Dendritic cell treated with granulocyte-macrophage colony-stimulating factor and Interleukin-4, amounts not matched to agents 40 ng/mL and 50 ng/mL, for 4 days (primary cell): ENCODE measurements around the gene NELL2.
"Not testable (repeated sequence)": the region's sequence is repeated elsewhere in the genome, so short reads cannot be mapped to it uniquely, and the experiment has no call there.

ENCODE experiments used
- H3K27ac Mint-ChIP-seq: one replicate; pipeline ENCODE4 v1.8.0; 2022; ENCODE audit warnings: mild to moderate bottlenecking, mixed read lengths
- H3K27me3 Mint-ChIP-seq: one replicate; pipeline ENCODE4 v1.8.0; 2022; ENCODE audit warnings: mild to moderate bottlenecking, mixed read lengths
- H3K36me3 Mint-ChIP-seq: one replicate; pipeline ENCODE4 v1.8.0; 2022; ENCODE audit warnings: low read depth, mixed read lengths
- H3K4me1 Mint-ChIP-seq: one replicate; pipeline ENCODE4 v1.8.0; 2022; ENCODE audit warnings: low read depth, mixed read lengths
- H3K4me3 Mint-ChIP-seq: one replicate; pipeline ENCODE4 v1.8.0; 2022; ENCODE audit warnings: mild to moderate bottlenecking, moderate library complexity, mixed read lengths
- H3K9me3 Mint-ChIP-seq: one replicate; pipeline ENCODE4 v1.8.0; 2022; ENCODE audit warnings: mixed read lengths
- intact Hi-C: fragments of 100-400 bp; cut with micrococcal nuclease; formaldehyde crosslinking; loops from one replicate; pipeline ENCODE4 v1.15.0; 2022

The NELL2 gene

GRCh38 chr12:44780221-44780790 lies 95.8 kb downstream of the NELL2 start:
- intact Hi-C loops, result no loop called here
- H3K27ac Mint-ChIP-seq, result no peak overlapping the region

DNA sequence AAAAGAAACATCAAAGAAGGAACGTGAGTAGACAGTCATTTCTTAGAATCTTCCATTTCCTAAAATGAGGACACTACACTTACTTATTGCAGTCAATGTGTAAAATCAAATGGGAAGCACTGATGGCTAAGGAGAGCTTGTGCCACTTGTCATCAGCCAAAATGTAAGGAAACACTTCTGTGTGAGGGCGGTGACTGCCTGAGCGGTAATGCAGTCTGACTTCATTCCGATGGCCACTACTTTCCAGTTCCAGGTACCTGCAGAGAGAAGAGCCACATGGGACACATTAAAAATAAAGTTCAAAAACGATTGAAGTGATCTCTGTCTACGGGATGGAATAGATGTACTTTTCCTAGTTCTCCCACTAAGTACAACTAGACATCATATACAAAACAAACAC lies 96.3 kb downstream of the NELL2 start:
- Mint-ChIP-seq H3K4me1 (no peaks in the 10 kb centered on the region), H3K36me3 (no peaks in the 10 kb centered on the region), H3K4me3 (no peak overlapping the region), H3K27me3 (no peaks in the 10 kb centered on the region), H3K9me3 (no peaks in the 10 kb centered on the region), H3K27ac (no peak overlapping the region)
- intact Hi-C loops, result no loop called here

More at GRCh38 chr12:44780221-44780790, 95.8 kb downstream of the NELL2 start:
- H3K36me3 Mint-ChIP-seq, result no peaks in the 10 kb centered on the region
- no peaks in the 10 kb centered on the region for H3K27me3 Mint-ChIP-seq
- no peaks in the 10 kb centered on the region for H3K9me3 Mint-ChIP-seq
- H3K4me1 Mint-ChIP-seq, result no peaks in the 10 kb centered on the region
- no peak overlapping the region for H3K4me3 Mint-ChIP-seq

DNA sequence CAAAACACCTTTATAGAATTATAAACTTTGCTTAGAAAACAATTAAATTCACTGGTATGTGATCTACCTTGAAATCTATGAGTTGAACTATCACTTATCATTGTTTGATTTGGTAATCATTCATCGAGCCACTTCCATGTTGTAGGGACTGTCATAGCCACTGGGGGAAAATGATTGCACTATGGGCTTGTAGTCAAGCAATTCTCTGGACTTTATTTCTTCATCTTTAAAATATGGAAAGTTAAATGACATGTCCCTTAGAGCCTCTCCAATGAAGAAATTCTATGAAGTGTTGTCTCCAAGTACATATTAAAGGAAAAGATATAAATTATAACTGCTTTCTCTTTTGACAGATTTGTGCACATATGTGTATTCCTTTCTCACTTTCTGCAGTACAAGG lies 97.3 kb downstream of the NELL2 start:
- Mint-ChIP-seq H3K9me3 (no peaks in the 10 kb centered on the region), H3K36me3 (no peaks in the 10 kb centered on the region), H3K27ac (no peak overlapping the region), H3K4me3 (no peak overlapping the region), H3K4me1 (no peaks in the 10 kb centered on the region), H3K27me3 (no peaks in the 10 kb centered on the region)
- intact Hi-C loops, result no loop called here

- Mint-ChIP-seq H3K9me3 (no peaks in the 10 kb centered on the region), H3K27me3 (no peaks in the 10 kb centered on the region), H3K36me3 (no peaks in the 10 kb centered on the region), H3K4me3 (no peak overlapping the region), H3K4me1 (no peaks in the 10 kb centered on the region), H3K27ac (no peak overlapping the region)
- intact Hi-C loops, result no loop called here
These were observed 99.1 kb downstream of the NELL2 start for GRCh38 chr12:44777044-44777443.

- H3K4me1 Mint-ChIP-seq, result no peaks in the 10 kb centered on the region
- H3K4me3 Mint-ChIP-seq, result no peak overlapping the region
- H3K27ac Mint-ChIP-seq, result no peak overlapping the region
- no peaks in the 10 kb centered on the region for H3K9me3 Mint-ChIP-seq
- intact Hi-C loops, result no loop called here
- no peaks in the 10 kb centered on the region for H3K36me3 Mint-ChIP-seq
- no peaks in the 10 kb centered on the region for H3K27me3 Mint-ChIP-seq
These were observed 100.2 kb downstream of the NELL2 start for GRCh38 chr12:44775901-44776300.

GRCh38 chr12:44774815-44775411 lies 101.2 kb downstream of the NELL2 start:
- H3K27ac Mint-ChIP-seq, result no peak overlapping the region
- H3K36me3 Mint-ChIP-seq, result no peaks in the 10 kb centered on the region
- no peaks in the 10 kb centered on the region for H3K4me1 Mint-ChIP-seq
- no peaks in the 10 kb centered on the region for H3K9me3 Mint-ChIP-seq
- intact Hi-C loops, result no loop called here
- H3K4me3 Mint-ChIP-seq, result no peak overlapping the region
- no peaks in the 10 kb centered on the region for H3K27me3 Mint-ChIP-seq

DNA sequence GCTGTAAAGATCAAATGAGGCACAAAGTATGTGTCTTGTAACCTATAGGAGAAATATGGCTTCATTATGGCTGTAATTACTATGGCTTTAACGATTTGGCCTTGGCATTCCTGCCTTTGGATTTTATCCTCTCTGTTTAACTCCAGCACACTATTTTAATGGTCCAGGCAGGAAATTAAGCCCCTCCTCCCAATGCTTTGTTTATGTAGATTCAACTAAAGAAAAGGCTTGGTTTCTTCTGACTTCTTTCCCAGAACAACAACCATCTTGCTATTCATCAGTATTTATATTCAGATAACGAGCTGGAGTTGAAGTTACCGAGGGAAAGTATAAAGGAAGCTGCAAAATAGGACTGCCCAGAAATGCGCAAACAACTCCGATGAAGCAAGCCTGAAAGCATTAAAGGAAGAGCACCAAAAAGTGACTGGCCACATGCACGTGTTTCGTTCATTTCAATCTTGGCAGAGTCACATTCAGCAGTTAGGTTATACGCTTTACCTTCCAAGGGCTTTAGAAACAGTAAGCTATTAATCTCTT lies 104.6 kb downstream of the NELL2 start:
- no peaks in the 10 kb centered on the region for H3K4me1 Mint-ChIP-seq
- no peaks in the 10 kb centered on the region for H3K9me3 Mint-ChIP-seq
- H3K36me3 Mint-ChIP-seq, result no peaks in the 10 kb centered on the region
- no peak overlapping the region for H3K27ac Mint-ChIP-seq
- H3K27me3 Mint-ChIP-seq, result no peaks in the 10 kb centered on the region
- H3K4me3 Mint-ChIP-seq, result no peak overlapping the region
- intact Hi-C loops, result no loop called here

GRCh38 chr12:44765796-44766195 lies 110.3 kb downstream of the NELL2 start:
- Mint-ChIP-seq H3K4me1 (no peaks in the 10 kb centered on the region), H3K27me3 (no peaks in the 10 kb centered on the region), H3K36me3 (no peaks in the 10 kb centered on the region), H3K9me3 (no peaks in the 10 kb centered on the region), H3K4me3 (no peak overlapping the region), H3K27ac (no peak overlapping the region)
- intact Hi-C loops, result no loop called here

DNA sequence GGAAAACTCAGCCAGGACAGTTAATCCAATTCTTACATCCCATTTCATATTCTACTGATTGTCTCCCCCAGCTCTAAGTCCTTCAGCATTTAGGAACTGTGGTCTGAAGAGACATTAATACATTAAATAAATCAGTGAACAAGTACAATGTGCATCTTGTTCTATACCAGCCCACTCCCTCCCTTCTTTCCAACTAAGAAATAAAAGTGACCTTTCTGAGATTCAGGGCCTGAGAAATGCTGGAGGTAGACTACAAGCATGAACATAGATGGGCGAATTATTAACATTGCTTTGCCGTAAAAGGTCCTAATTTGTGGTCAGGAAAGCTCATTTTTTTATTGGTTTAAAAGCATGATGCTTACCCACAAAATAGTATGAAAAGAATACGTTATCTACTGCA lies 113.1 kb downstream of the NELL2 start:
- H3K9me3 Mint-ChIP-seq, result no peaks in the 10 kb centered on the region
- H3K36me3 Mint-ChIP-seq, result no peaks in the 10 kb centered on the region
- intact Hi-C loops, result no loop called here
- no peak overlapping the region for H3K27ac Mint-ChIP-seq
- no peaks in the 10 kb centered on the region for H3K27me3 Mint-ChIP-seq
- no peaks in the 10 kb centered on the region for H3K4me1 Mint-ChIP-seq
- no peak overlapping the region for H3K4me3 Mint-ChIP-seq

DNA sequence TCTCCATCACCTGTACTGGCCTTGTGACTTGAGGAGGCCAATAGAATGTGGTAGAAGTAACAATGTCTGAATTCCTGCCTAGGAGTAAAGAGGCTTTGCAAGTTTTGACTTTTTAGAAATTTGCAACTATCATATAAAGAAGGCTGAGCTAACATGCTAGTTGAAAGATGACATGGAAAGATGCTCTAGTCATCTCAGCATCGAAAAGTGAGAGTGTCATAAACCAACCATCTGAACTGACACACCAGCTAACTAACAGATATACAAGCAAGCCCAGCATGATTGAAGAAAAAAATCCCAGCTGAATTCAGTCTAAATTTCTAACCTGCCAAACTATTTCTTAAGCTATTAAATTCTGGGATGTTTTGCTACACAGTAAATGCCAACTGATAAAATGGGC lies 116.8 kb downstream of the NELL2 start:
- Mint-ChIP-seq H3K4me3 (no peak overlapping the region), H3K4me1 (no peaks in the 10 kb centered on the region), H3K27ac (no peak overlapping the region), H3K36me3 (no peaks in the 10 kb centered on the region), H3K9me3 (no peaks in the 10 kb centered on the region), H3K27me3 (no peaks in the 10 kb centered on the region)
- intact Hi-C loops, result no loop called here

GRCh38 chr12:44750468-44750867 lies 125.6 kb downstream of the NELL2 start:
- no peak overlapping the region for H3K4me3 Mint-ChIP-seq
- H3K4me1 Mint-ChIP-seq, result no peaks in the 10 kb centered on the region
- no peak overlapping the region for H3K27ac Mint-ChIP-seq
- no peaks in the 10 kb centered on the region for H3K9me3 Mint-ChIP-seq
- H3K27me3 Mint-ChIP-seq, result no peaks in the 10 kb centered on the region
- no peaks in the 10 kb centered on the region for H3K36me3 Mint-ChIP-seq
- intact Hi-C loops, result no loop called here

DNA sequence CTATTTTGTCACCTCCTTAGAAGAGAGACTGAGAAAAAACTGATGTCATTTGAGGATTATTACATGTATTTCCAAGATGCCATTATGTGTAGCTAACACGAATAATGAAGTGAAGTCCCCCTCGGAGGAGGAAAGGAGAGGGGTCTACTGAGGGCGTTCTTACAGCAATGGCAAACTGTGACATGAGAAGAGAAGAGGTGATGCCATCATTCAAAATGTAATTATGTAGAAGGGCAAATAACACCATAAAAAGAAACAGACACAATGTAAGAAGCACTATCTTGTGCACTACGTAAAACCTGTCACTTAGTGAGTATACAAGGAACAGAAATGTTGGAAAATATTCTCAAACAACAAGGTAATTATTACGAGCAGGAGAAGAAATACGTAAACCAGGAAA lies 126.5 kb downstream of the NELL2 start:
- Mint-ChIP-seq H3K27me3 (no peaks in the 10 kb centered on the region), H3K27ac (no peak overlapping the region), H3K4me3 (no peak overlapping the region), H3K9me3 (no peaks in the 10 kb centered on the region), H3K36me3 (no peaks in the 10 kb centered on the region), H3K4me1 (no peaks in the 10 kb centered on the region)
- intact Hi-C loops, result no loop called here

GRCh38 chr12:44748950-44749468 lies 127.1 kb downstream of the NELL2 start:
- Mint-ChIP-seq H3K4me3 (no peak overlapping the region), H3K27ac (no peak overlapping the region), H3K4me1 (no peaks in the 10 kb centered on the region), H3K27me3 (no peaks in the 10 kb centered on the region), H3K36me3 (no peaks in the 10 kb centered on the region), H3K9me3 (peaks cover 5% of the 10 kb centered on the region)
- intact Hi-C loops, result no loop called here

- H3K4me1 Mint-ChIP-seq, H3K27me3 Mint-ChIP-seq, H3K27ac Mint-ChIP-seq, intact Hi-C loops, H3K4me3 Mint-ChIP-seq, H3K36me3 Mint-ChIP-seq: not testable (repeated sequence)
- H3K9me3 Mint-ChIP-seq, result peaks cover 54% of the 10 kb centered on the region
These were observed 134.7 kb downstream of the NELL2 start for GRCh38 chr12:44741292-44741980.
